Activated T-cell treated with anti-CD3 and anti-CD28 coated beads for 48 hours (primary cell): ENCODE results near the gene PLCB4.

Experiments
- DNase-seq: peaks from one replicate; pipeline ENCODE4 v3.0.0-alpha.2; 2020; ENCODE audit warnings: low read depth

PLCB4 gene

DNA sequence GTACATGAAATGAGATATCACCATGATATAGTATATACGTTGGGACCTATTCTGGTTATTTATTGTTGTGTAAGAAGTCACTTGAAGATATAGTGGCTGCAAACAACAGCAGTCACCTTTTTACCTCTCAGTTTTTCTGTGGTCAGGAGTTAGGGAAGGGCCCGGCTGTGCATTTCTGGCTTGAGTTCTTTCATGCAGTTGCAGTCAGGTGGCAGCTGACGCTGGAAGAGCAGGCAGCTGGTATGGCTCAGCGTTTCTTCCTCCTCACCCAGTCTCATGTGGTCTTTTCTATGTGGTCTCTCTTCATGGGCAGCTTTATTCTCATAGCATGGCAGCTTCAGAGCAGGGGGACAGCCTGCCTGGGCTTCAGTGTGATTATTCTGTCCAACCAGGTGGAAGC, 154.4 kb downstream of the PLCB4 start:
- DNase-seq: no peak

GRCh38 chr20:9225879-9226278, 157.0 kb downstream of the PLCB4 start:
- no peak for DNase-seq

DNA sequence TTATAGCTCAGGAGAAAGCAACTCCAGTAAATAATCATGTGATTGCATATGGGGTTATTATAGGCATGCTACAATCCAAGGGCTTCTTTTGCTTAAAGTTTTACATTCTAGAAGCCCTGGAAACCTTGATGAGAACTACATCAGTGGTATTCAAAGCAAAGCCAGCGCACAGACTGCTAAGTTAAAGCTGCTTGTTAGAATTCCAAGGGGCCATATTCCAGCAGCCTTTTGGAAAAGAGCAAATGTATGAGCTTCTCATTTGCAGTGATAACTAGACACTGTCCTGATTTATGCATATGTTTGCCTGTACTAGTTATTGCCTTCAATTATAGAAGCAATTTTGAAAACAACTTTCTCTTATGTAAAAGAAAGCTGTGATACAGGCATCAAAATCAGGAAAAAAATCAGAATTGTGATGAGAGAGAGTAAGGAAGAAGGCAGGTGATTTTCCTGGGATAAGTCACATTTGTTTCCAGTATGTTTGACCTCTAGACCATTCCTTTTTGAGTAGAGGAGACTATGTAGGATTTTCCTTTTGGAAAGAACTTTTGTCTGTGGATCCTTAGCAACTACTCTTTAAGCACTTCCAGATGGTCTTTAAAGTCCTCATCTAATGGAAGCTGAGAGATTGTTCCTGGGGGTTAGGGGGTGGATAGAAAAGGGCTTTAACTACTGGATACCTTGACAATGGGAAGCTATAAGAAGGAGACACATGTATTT, 159.2 kb downstream of the PLCB4 start:
- no peak for DNase-seq

- DNase-seq: no peak
These were observed 160.0 kb downstream of the PLCB4 start for GRCh38 chr20:9228774-9229450.

- DNase-seq: no peak
These were observed 161.5 kb downstream of the PLCB4 start for GRCh38 chr20:9230406-9230805.

DNA sequence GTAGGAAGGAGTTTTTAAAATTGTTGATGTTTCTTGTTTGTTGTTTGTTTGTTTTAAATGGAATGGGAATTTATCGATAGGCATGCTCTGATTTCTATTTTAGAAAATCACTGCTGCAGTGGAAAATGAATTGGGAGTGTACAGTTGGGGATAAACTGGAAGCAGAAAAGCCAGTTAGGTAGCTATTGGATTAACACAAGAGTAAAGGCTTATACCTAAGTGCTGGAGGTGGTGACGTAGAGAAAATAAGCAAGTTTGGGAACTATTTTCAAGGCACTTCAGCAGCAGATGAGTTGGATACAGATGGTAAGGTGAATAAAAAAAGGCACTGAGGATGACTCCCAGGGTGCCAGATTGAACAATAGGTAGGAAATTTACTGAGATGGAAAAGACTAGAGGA, 164.9 kb downstream of the PLCB4 start:
- DNase-seq: no peak

DNA sequence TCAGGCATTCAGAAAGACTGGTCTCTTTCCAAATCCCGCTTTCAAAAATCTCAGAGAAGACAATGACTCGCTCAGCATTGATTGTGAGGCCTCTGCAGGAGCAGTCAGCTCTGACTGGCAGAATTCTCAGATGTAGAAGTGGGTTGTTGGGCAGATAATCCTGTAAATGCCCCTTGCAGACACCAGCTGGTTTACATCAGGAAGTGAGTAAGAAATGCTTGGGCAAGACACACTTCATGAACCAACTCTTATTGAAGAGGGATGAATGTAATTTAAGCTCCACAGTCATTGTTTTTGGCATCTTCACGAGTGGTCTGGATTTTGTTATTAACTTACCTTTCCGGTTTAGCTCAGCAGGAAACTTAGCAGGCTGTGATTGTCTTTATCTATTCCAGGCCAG, 166.6 kb downstream of the PLCB4 start:
- DNase-seq: no peak

- DNase-seq: no peak
These were observed 167.6 kb downstream of the PLCB4 start for GRCh38 chr20:9236458-9236857.

GRCh38 chr20:9241232-9241692, 172.4 kb downstream of the PLCB4 start:
- no peak for DNase-seq

DNA sequence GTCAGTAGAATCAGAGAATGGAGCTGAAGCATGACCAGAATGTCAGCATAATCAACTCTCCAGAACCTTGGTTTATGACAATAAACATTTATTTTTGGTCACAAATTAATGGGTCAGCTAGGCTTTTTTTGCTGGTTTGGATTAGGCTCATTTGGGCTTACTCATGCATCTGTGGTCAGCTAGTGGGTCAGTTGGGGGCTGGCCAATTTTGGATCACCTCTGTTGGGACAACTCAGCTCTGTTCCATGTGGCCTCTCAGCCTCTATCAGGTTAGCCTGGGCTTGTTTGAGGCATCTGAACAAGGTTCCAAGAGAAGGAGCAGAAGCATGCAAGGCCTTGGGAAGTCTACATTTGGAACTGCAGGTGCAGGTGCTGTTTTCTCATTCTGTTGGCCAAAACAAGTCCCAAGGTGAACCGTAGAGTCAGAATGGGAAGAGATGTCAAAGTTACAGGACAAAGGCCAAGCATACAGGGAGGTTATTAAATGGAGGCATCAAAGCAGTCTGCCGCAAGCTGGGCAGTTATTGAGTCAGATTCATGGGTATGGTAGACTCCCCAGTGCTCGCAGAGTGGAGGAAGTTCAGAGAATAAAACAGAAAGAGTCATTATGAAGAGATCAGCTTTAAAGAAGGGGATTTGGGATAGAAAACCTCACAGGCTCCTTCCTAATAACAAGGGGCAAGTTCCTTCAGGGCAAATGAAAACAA, 173.0 kb downstream of the PLCB4 start:
- DNase-seq: no peak

DNA sequence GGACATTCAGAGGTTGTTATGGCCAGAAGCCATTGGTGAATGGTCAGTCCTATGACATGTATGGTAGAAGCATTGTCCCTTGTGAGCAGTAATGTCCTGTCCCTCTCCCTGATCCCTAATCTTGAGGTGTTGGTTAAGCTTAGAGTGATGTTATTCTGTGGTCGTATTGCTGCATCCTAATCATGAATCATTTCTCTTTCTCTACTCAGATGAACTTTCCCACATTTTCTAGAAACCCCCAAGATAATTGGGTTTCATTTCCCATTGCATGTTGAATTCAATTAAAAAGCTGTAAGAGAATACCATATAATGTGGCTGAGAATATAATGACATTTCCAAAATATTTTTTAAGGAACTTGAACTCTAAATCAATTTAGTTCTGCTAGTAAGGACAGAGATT, 175.1 kb downstream of the PLCB4 start:
- DNase-seq: no peak

- no peak for DNase-seq
These were observed 175.9 kb downstream of the PLCB4 start for GRCh38 chr20:9244811-9245210.

DNA sequence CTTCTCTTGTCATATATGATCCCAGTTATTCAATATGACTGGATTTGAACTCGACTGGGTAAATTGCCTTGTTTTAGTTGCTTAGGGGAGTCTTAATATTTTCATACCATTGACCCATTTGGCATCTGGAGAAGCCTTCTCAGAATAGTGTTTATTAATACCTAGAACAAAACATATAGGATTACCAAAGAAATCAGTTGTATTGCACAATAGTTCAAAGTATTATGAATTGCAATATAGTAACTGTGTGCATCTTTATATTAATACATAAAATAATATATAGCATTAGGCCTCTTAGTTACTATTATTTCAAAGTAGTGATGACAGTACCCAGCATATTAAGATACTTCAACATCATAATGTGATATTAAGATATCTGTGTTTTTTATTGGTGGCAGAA, 177.8 kb downstream of the PLCB4 start:
- DNase-seq: no peak

GRCh38 chr20:9250511-9250910, 181.6 kb downstream of the PLCB4 start:
- no peak for DNase-seq

GRCh38 chr20:9253006-9253539, 184.2 kb downstream of the PLCB4 start:
- no peak for DNase-seq

DNA sequence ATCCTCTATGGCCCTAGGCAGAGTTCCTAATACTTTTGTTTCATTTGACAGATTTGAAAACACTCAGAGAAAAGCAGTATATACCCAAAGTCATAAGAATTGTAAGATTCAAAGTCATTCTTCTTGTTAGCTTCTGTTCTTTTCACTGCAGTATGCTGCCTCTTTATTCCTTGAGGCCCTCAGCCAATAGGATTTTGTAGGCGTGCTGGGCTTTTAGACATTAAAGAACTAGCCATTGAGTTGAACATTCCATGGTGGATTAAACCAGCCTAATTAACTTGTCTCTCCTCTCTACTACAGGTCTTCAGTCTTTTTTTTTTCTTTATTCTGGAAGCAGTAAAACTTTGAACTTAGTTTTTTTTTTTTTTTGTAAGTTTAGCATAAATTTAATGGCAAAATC, 186.3 kb downstream of the PLCB4 start:
- DNase-seq: no peak

DNA sequence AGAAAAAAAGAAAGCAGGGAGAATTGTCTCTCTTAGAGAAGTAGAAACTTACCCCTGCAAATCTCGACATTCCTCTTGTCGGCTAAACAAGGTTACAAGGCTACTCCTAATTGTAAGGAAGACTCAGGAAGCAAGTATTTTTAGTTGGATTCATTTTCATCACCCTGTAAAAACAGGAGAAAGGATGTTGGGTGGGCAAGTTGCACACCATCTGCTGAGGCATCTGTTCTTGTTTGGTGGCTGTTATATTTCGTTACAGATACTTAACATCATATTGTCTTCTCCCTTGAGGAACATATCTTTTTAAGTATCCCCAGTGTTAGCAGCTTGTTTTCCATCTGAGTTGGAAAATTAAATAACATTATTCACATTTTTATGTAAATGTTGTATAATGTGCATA, 187.5 kb downstream of the PLCB4 start:
- DNase-seq: no peak

DNA sequence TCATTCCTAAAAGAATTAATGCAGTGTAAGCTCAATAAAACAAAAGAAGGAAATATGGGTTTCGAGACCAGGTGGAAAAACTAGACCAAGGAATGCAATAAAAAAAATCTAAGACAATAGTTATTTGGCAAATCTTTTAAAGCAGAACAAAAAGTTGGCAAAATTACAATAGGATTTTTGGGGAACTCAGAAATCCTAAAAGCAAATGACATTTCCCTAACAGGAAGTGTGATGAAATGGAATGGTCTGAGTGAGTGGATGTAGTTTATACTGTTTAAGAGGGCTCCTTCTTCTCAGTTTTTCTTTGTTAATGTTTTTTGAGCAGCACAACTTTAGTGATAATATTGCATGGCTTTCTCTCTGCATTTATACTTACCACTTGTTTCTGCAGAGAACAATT, 190.0 kb downstream of the PLCB4 start:
- no peak for DNase-seq

GRCh38 chr20:9260027-9260426, 191.1 kb downstream of the PLCB4 start:
- DNase-seq: no peak

DNA sequence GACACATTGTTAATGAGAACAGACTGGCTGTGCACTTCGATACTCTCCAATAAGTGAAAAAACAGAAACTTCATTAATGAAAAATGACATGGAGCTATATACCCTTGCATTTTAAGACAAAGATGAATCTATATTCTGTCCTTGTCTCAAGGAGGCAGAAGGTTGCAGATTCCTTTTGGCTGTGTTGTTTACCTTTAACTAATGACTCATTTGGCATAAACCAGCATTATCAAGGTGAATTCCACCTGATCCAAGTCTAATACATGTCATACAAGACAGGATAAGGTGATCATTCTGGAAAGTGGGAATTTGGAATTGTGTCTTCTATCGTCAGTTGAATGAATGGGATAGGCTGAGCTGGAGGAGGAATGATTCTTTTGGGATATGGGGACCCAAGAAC, 192.9 kb downstream of the PLCB4 start:
- no peak for DNase-seq

DNA sequence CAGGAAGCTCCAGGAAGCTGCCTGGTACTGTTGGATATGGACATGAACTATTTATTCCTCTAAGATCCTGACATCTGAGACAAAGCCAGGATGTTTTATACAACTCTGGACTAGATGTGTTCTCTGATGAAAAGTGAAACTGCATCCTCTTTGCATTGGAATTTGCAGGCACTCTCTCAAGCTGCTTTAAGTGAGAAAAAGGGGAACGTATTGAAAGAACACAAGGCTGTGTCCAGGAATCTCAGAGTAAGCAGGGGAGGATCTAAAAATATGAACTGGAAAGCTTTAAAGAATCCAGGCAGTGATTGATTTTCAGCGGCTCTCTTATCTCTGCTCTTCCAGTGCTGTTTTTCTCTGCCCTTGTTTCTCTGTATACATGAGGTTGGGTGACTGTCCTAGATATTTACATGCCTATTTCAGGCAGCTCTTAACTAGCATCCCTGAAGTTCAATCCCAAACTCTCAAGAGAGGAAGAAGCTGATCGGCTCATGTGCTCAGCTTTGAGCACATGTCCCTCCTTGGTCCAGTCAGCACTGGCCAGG, 193.8 kb downstream of the PLCB4 start:
- no peak for DNase-seq

DNA sequence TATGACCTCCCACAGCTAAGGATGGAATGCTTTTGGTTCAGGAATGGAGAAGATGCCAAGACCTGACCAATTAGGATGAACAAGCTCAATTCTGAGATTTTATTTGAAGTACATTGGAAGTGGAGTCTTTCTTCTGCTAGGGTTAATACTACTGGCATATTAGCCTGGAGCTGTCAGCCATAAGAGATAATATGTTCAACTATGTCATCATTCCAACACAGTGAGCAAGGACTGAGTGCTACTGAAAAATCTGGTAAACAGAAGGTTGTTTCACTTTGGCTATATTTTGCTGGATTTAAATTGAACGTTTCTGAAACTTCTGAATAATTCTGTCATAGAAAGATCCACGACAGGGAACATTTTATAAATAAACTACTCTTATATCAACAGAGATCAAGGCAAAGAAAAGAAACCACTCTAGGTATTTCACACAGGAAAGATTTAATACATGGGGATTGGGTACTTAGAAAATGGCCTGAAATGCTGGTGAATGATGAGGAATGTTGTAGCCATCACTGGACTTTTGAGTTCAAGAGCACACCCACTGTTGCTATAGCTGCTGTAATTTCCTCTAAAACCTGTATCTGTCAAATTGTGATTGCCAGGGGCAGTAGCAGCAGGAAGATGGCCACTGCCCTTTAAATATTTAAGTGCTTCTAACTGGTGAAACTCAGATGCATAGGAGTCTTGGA, 200.5 kb downstream of the PLCB4 start:
- no peak for DNase-seq
